ENCODE data around the gene PNKP.

DNA sequence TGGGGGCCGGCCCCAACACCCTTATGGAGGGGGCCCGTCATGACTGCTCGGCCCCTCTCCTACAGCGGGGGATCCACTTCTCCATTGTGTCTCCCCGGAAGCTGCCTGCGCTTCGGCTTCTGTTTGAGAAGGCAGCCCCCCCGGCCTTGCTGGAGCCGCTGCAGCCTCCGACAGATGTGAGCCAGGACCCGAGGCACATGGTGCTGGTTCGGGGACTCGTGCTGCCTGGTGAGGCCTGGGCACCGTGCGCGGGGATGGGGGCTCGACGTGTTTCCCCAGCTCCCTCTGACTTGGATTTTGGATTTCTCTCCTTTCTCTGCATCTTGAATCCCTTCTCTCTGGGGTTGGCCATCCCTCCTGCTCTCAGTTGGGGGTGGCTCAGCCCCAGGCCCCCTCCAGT lies 37.7 kb downstream of the PNKP start:
- TF ChIP-seq, protein P1, sequence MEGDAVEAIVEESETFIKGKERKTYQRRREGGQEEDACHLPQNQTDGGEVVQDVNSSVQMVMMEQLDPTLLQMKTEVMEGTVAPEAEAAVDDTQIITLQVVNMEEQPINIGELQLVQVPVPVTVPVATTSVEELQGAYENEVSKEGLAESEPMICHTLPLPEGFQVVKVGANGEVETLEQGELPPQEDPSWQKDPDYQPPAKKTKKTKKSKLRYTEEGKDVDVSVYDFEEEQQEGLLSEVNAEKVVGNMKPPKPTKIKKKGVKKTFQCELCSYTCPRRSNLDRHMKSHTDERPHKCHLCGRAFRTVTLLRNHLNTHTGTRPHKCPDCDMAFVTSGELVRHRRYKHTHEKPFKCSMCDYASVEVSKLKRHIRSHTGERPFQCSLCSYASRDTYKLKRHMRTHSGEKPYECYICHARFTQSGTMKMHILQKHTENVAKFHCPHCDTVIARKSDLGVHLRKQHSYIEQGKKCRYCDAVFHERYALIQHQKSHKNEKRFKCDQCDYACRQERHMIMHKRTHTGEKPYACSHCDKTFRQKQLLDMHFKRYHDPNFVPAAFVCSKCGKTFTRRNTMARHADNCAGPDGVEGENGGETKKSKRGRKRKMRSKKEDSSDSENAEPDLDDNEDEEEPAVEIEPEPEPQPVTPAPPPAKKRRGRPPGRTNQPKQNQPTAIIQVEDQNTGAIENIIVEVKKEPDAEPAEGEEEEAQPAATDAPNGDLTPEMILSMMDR (IDR thresholded peaks at IDR 0.05 in 2 of 3, conservative IDR thresholded peaks at IDR 0.05 in 1 of 3; ENCODE audit: control insufficient read depth in 2 of 3, extremely low read depth in 1 of 3, insufficient read depth in 1 of 3, low read depth in 3 of 3, low read length in 3 of 3) = no peak
- TF ChIP-seq HCFC1 (IDR thresholded peaks at IDR 0.05; ENCODE audit: low read length) (no peak), EZH2 (IDR thresholded peaks at IDR 0.05; ENCODE audit: borderline replicate concordance, control insufficient read depth, low read depth, low read length) (no peak), YBX1 (IDR thresholded peaks at IDR 0.05) (no peak), TBL1XR1 (IDR thresholded peaks at IDR 0.05; ENCODE audit: low read depth, low read length) (no peak), NRF1 (conservative IDR thresholded peaks at IDR 0.05; ENCODE audit: low read depth, low read length) (no peak), POLR2A (IDR thresholded peaks at IDR 0.05; ENCODE audit: low read depth, low read length) (no peak), YY1 (IDR thresholded peaks at IDR 0.05; ENCODE audit: low read depth, low read length) (no peak), SMC3 (IDR thresholded peaks at IDR 0.05; ENCODE audit: borderline replicate concordance, low read length) (no peak), FOXM1 (IDR thresholded peaks at IDR 0.05; ENCODE audit: low read depth, low read length) (no peak)
- TF ChIP-seq, protein P2, sequence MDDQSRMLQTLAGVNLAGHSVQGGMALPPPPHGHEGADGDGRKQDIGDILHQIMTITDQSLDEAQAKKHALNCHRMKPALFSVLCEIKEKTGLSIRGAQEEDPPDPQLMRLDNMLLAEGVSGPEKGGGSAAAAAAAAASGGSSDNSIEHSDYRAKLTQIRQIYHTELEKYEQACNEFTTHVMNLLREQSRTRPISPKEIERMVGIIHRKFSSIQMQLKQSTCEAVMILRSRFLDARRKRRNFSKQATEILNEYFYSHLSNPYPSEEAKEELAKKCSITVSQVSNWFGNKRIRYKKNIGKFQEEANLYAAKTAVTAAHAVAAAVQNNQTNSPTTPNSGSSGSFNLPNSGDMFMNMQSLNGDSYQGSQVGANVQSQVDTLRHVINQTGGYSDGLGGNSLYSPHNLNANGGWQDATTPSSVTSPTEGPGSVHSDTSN (IDR thresholded peaks at IDR 0.05; ENCODE audit: insufficient replicate concordance, low read depth, low read length) = no peak
- TF ChIP-seq, protein P3, sequence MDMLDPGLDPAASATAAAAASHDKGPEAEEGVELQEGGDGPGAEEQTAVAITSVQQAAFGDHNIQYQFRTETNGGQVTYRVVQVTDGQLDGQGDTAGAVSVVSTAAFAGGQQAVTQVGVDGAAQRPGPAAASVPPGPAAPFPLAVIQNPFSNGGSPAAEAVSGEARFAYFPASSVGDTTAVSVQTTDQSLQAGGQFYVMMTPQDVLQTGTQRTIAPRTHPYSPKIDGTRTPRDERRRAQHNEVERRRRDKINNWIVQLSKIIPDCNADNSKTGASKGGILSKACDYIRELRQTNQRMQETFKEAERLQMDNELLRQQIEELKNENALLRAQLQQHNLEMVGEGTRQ (IDR thresholded peaks at IDR 0.05; ENCODE audit: borderline replicate concordance, low read depth, low read length) = no peak
- TF ChIP-seq, protein P4, sequence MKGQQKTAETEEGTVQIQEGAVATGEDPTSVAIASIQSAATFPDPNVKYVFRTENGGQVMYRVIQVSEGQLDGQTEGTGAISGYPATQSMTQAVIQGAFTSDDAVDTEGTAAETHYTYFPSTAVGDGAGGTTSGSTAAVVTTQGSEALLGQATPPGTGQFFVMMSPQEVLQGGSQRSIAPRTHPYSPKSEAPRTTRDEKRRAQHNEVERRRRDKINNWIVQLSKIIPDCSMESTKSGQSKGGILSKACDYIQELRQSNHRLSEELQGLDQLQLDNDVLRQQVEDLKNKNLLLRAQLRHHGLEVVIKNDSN (IDR thresholded peaks at IDR 0.05; ENCODE audit: borderline replicate concordance, extremely low read length, insufficient read depth, low read depth, low read length) = no peak
